HG02884 (cell line): ENCODE measurements around the gene ZCCHC24.

Source experiments
- ATAC-seq: cut with Tn5 transposase; IDR thresholded peaks from one replicate; pipeline ENCODE4 v1.9.1; 2021; ENCODE audit warnings: mild to moderate bottlenecking, moderate library complexity; ENCODE audit not compliant: unreplicated experiment

Gene ZCCHC24

GRCh38 chr10:79431891-79432831 is 13.3 kb downstream of the ZCCHC24 start:
- ATAC-seq, result no peak

- no peak for ATAC-seq
These were observed 14.0 kb downstream of the ZCCHC24 start for GRCh38 chr10:79431428-79431827.

- no peak for ATAC-seq
These were observed 14.5 kb downstream of the ZCCHC24 start for GRCh38 chr10:79430936-79431335.

- ATAC-seq, result no peak
These were observed 15.0 kb downstream of the ZCCHC24 start for GRCh38 chr10:79430325-79430905.

- ATAC-seq, result no peak
These were observed 15.7 kb downstream of the ZCCHC24 start for GRCh38 chr10:79429751-79430150.

GRCh38 chr10:79427965-79428364 is 17.5 kb downstream of the ZCCHC24 start:
- no peak for ATAC-seq

GRCh38 chr10:79425074-79425532 is 20.3 kb downstream of the ZCCHC24 start:
- ATAC-seq, result no peak

- ATAC-seq, result no peak
These were observed 21.0 kb downstream of the ZCCHC24 start for GRCh38 chr10:79424221-79425073.

- ATAC-seq, result no peak
These were observed 23.1 kb downstream of the ZCCHC24 start for GRCh38 chr10:79422178-79422892.

- no peak for ATAC-seq
These were observed 24.3 kb downstream of the ZCCHC24 start for GRCh38 chr10:79420974-79421688.

- no peak for ATAC-seq
These were observed 26.4 kb downstream of the ZCCHC24 start for GRCh38 chr10:79418886-79419595.

- no peak for ATAC-seq
These were observed 27.1 kb downstream of the ZCCHC24 start for GRCh38 chr10:79418274-79418673.

- no peak for ATAC-seq
These were observed 27.7 kb downstream of the ZCCHC24 start for GRCh38 chr10:79417731-79418130.

GRCh38 chr10:79417266-79417665 is 28.2 kb downstream of the ZCCHC24 start:
- no peak for ATAC-seq

GRCh38 chr10:79416578-79417255 is 28.7 kb downstream of the ZCCHC24 start:
- ATAC-seq, result no peak

- ATAC-seq, result no peak
These were observed 29.5 kb downstream of the ZCCHC24 start for GRCh38 chr10:79415736-79416577.

GRCh38 chr10:79414714-79415113 is 30.7 kb downstream of the ZCCHC24 start:
- ATAC-seq, result no peak

GRCh38 chr10:79413196-79413595 is 32.2 kb downstream of the ZCCHC24 start:
- no peak for ATAC-seq
